ENCODE data around the gene IKZF1. TPM values are rescaled to one million over a fixed set of nuclear protein-coding genes. Genes with fewer than 3 reads are reported as not detected.

The IKZF1 gene
- total RNA-seq, 1 donor from 2014 or later: 2.4 TPM

DNA sequence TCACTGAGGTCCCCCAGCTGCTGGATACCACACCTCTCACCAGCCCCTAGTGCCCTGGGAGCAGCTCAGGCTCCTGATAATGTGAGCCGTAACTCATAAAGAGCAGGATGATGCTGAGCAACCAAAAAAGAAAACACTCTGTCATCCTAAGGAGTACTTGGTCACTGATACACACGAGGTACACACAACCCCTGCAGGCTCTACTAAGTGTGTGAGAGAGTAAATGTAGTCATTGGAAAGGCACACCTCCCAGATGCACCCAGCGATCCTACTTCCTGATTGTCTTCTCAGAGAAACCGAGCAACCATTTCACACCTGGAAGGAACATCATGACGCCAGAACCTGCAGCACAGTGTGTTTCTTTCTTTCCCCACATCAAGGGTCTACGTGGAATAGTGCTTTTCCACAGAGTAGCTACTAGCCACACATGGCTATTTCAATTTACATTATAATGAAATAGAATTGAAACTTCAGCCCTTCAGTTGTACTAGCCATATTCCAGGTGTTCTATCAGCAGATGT lies 111.4 kb downstream of the IKZF1 start:
- intact Hi-C loops (cut with DNase I): loop anchor here (10.0 kb wide), 1 partner anchor 211 kb away; no protein-coding TSS in a partner anchor
- ATAC-seq (ENCODE audit: poor library complexity): no peak

GRCh38 chr7:50416527-50417182 lies 112.1 kb downstream of the IKZF1 start:
- no peak for DNase-seq
- peak; percentile 66 for ATAC-seq (ENCODE audit: poor library complexity)
- intact Hi-C loops (cut with DNase I): loop anchor here (10.0 kb wide), 1 partner anchor 212 kb away; no protein-coding TSS in a partner anchor

More for the DNA sequence above, 111.4 kb downstream of the IKZF1 start:
- no peak for DNase-seq

GRCh38 chr7:50418086-50418515 lies 113.6 kb downstream of the IKZF1 start:
- ATAC-seq (ENCODE audit: poor library complexity): peak; percentile 88
- DNase-seq: peak; percentile 80
- intact Hi-C loops (cut with DNase I): loop anchor here (10.0 kb wide), 1 partner anchor 213 kb away; no protein-coding TSS in a partner anchor

GRCh38 chr7:50418526-50419290 lies 114.2 kb downstream of the IKZF1 start:
- no peak for ATAC-seq (ENCODE audit: poor library complexity)
- no peak for DNase-seq
- intact Hi-C loops (cut with DNase I): loop anchor here (10.0 kb wide), 1 partner anchor 214 kb away; no protein-coding TSS in a partner anchor

- ATAC-seq (ENCODE audit: poor library complexity): no peak
- no peak for DNase-seq
- intact Hi-C loops (cut with DNase I): no loop called here
Measured at GRCh38 chr7:50421043-50421442, 116.5 kb downstream of the IKZF1 start.

DNA sequence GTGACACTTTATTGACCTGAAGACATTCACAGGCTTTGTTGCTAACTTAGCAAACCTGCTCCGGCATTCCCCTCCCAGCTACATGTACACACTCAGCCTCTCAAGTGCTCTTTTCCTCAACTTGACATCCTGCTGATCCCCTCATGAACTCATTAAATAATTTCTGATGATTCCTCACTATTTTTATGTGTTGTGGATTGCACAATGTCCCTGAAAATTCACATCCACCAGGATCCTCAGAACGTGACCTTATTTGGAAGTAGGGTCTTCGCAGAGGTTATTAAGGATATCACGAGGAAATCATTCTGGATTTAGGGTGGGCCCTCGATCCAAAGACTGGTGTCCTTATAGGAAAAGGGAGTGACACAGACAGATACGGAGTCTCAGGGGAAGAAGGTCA lies 118.3 kb downstream of the IKZF1 start:
- intact Hi-C loops (cut with DNase I): no loop called here
- no peak for ATAC-seq (ENCODE audit: poor library complexity)
- no peak for DNase-seq

DNA sequence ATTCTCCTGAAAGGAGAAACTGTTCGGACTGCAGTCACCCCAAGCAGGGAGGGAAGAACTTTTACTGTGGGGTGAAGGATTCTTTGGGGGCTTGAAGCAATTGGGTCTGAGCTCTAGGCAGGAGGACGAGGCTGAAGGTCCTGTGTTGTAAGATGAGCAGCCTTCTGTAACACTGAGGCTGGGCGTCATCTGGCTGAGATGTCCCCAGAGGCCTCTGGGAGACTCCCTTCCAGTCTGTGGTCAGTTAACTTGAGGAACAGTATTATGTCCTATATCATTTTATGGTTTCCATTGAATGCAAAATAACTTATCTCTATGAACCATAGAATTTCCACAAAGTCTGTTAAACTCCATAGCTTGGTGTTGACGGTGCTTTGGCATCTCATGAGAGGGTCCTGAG lies 119.3 kb downstream of the IKZF1 start:
- ATAC-seq (ENCODE audit: poor library complexity): no peak
- no peak for DNase-seq
- intact Hi-C loops (cut with DNase I): no loop called here

DNA sequence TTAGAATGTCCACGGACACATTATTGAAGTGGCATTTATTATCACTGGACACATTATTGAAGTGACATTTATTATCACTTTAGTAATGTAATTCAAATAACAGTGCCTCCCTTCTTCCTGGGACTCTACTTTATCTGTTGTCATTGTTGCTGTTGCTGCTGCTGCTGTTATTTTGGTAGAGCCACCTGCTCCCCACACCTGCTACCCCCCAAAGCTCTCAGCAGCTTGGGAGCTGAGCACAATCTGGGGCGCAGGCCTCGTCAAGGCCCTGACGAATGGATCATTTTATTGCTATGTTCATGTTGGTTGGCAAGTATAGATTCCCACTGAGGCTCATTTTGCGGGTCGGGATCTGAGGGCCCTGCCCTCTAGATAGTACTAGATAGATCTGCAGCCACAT lies 120.8 kb downstream of the IKZF1 start:
- intact Hi-C loops (cut with DNase I): no loop called here
- no peak for DNase-seq
- ATAC-seq (ENCODE audit: poor library complexity): no peak

DNA sequence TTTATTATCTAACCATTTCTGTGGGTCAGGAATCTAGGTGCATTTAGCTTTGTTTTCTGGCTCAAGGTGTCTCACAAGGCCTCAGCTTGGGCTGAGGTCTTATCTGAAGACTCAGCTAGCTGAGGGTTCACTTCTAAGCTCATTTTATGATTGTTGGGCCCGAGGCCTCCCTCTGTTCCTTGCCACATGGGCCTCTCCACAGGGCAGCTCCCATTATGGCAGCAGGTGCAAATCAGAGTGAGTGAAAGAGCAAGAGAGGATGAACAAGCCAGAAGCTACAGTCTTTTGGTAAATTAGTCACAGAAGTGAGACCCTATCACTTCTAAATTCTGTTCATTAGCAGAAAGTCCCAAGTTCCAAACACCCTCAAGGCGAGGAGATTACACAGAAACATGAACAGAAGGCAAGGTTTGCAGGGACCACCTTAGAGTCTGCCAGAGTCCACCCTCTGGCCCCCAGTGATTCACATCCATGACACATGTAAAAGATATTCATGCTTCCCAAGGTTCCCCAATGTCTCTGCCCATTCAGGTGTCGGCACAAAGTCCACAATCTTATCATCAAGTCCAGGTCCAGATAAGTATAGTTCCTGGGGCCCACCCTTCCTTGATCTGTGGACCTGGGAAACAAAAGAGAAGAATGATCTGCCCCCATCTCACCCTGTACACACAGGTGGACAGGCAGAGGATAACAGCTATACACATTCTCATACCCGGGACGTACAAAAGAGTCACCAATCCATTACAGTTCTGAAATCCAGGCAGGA lies 121.9 kb downstream of the IKZF1 start:
- ATAC-seq (ENCODE audit: poor library complexity): no peak

GRCh38 chr7:50427518-50427917 lies 123.0 kb downstream of the IKZF1 start:
- DNase-seq (no peak), ATAC-seq (ENCODE audit: poor library complexity) (no peak)
- intact Hi-C loops (cut with DNase I): no loop called here

More for the DNA sequence above, 121.9 kb downstream of the IKZF1 start:
- DNase-seq: no peak
- intact Hi-C loops (cut with DNase I): no loop called here

DNA sequence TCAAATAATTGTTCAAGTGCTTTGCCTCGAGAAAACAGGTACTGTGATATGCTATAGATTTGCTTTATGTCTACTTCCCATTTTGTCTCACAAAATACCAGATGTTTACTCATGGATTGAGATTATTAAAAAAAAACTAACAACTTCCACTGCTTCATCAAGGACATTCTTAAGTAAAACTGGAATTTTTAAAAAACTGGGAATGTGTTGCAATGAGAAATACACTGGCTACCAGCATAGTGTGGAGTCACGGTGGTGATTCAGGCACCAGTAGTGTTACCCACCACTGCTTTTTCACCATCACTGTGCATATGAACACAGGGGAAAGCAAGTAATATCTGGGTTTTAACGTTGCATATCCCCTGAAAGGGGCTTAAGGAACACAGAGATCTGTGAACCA lies 124.4 kb downstream of the IKZF1 start:
- intact Hi-C loops (cut with DNase I): no loop called here
- ATAC-seq (ENCODE audit: poor library complexity) (no peak), DNase-seq (no peak)

- ATAC-seq (ENCODE audit: poor library complexity): no peak
- intact Hi-C loops (cut with DNase I): no loop called here
- DNase-seq: no peak
Measured at GRCh38 chr7:50431316-50431715, 126.8 kb downstream of the IKZF1 start.

DNA sequence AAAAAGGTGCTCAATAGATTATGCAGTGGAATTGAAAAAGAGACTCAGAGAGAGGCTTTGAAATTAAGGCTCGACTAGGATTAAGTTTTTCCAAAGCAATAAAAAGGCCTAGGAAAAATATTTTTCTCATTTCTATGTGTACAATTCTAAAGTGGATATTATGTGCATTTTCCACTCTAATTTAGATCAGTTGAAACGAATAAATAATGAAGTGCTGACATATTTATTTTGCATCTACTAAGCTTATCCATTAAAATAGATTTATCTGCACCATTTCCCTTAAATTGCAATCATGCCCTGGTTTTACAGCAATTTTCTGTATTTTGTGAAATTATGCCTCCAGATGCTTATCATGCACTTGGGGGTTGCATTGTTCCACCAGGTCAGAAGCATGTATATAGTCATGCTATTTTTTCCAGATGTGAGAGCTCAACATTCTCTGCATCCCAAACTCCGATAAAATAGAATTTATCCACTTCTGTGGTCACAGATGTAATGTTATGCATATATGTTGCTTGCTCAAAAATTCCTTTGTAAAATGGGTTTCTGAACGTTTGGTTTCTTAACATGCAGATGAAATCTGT lies 127.3 kb downstream of the IKZF1 start:
- DNase-seq (no peak), ATAC-seq (ENCODE audit: poor library complexity) (no peak)
- intact Hi-C loops (cut with DNase I): no loop called here

DNA sequence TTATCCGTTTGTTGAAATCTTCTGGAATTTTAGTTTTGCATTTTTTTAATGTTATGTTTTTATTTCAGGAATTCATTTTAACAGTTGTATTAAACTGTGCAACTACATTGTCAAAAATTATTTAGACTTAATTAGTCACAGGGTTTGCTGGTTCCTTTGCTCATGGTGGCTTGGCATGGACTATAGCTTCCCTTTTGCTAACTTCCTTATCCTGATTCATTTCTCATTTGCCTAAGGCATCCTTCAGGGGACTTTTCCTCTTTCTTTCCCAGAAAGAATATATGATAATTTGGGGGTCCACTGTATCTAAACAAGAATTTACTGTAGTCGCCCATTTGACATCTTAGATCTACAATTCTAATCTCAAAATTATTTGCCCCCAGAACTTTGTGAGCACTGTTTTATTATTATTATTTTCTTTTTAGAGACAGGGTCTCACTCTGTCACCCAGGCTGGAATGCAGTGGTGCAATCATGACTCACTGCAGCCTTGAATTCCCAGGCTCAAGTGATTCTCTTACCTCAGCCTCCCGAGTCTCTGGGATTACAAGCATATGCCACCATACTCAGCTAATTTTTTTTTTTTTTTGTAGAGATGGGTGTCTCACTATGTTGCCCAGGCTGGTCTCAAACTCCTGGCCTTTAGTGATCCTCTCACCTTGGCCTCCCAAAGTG lies 131.8 kb downstream of the IKZF1 start:
- ATAC-seq (ENCODE audit: poor library complexity): no peak
- DNase-seq: no peak
- intact Hi-C loops (cut with DNase I): no loop called here

DNA sequence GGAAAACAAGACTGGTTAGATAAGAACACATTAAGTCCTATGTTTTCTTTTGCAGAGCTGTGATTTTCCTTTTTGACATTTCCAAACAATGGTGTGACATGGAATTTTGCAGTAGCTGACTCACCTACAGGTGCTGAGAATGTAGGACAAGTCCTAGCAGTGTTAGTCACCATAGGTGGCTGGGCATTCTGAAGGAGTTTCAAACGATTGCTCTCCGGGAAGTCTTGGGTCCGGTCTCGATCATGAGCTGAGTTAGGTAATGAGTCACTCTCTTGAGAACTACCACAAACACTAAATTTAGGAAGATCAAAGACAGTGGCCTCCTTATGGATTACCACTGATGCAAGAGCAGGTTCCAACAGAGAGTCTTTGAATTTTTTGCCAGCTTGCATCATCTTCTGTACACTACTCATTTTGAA lies 142.0 kb downstream of the IKZF1 start:
- intact Hi-C loops (cut with DNase I): no loop called here
- DNase-seq (no peak), ATAC-seq (ENCODE audit: poor library complexity) (no peak)

DNA sequence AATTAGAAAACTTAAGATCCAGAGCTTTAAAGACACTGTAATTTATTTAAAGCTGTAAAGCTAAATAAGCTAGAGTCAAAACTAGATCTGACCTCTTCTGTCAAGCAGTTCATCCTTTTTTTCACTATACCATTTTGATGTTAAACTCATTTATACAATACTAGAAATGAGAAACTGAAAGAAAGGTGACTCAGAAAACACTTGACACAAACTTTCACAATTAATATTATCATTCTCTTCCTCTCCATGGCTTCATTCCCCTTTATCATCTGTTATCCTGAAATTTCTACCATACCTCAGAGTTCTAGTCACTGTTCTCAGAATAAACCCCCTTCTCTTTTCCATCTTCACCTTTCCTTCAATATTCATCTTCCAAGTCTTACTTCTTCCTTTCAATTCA lies 144.3 kb downstream of the IKZF1 start:
- no peak for ATAC-seq (ENCODE audit: poor library complexity)
- DNase-seq: no peak
- intact Hi-C loops (cut with DNase I): no loop called here

- ATAC-seq (ENCODE audit: poor library complexity): no peak
- intact Hi-C loops (cut with DNase I): no loop called here
Measured at GRCh38 chr7:50449501-50449880, 145.0 kb downstream of the IKZF1 start.

GRCh38 chr7:50449881-50450589 lies 145.5 kb downstream of the IKZF1 start, which contains the start of gene FIGNL1:
Gene FIGNL1 (minus strand): TSS chr7:50450350. CDS start chr7:50447287, 3,063 bp downstream.
- DNase-seq: peak; percentile 91
- intact Hi-C loops (cut with DNase I): no loop called here

More at GRCh38 chr7:50449501-50449880, 145.0 kb downstream of the IKZF1 start:
- DNase-seq: no peak

More at GRCh38 chr7:50449881-50450589, 145.5 kb downstream of the IKZF1 start, which contains the start of gene FIGNL1:
- peak; percentile 100 for ATAC-seq (ENCODE audit: poor library complexity)

Data from Right ventricle myocardium superior (tissue), 1 donor.